K562 (cell line): ENCODE measurements around the gene PDZD2. TPM values are rescaled to one million over a fixed set of nuclear protein-coding genes. Genes with fewer than 3 reads are reported as not detected.

Experiments used
- ATAC-seq: fragments of 200-7000 bp; cut with Tn5 transposase; 3 replicates; pipeline ENCODE4 v1.9.1; 2020; ENCODE audit warnings: moderate library complexity
- BruUV-seq: library from RNA; stranded (reverse); fragments of 400-500 nt; replicated peaks from 2 replicates; lab custom pipeline; 2021; lab: Mats Ljungman, UMichigan
- CTCF ChIA-PET: fragments of 300-600 bp; formaldehyde crosslinking; extraction: SDS; loops from one replicate; lab custom pipeline; 2021; ENCODE audit warnings: low intra/inter-chr PET ratio; lab: Yijun Ruan, JAX
- POLR2A ChIA-PET: fragments of 300-600, 350-650 bp; sonication (Branson Sonifier 250); formaldehyde crosslinking; extraction: SDS; loops from one replicate; lab custom pipeline; 2021; ENCODE audit warnings: antibody characterized with exemption, inconsistent platforms; lab: Yijun Ruan, JAX
- DNase-seq, 4 experiments: peaks; one replicate each; pipeline versions ENCODE4 v3.0.0 to v3.0.0-alpha.2; 2011 to 2018; ENCODE audit warnings: low spot score in 3 of 4, mixed read lengths in 3 of 4; ENCODE audit errors: extremely low read depth in 1 of 4
- FAIRE-seq: peaks from 2 replicates; lab custom pipeline; 2011; peaks lifted over from hg19 to GRCh38; lab: Jason Lieb, UNC
- H2AFZ ChIP-seq: 2 replicates; pipeline ENCODE4 v1.6.0; 2011; ENCODE audit warnings: low read depth, low read length, control low read depth, inconsistent platforms
- H3K27ac ChIP-seq: fragments of 200-600 bp; 3 replicates; pipeline ENCODE4 v1.8.0; 2011; ENCODE audit warnings: low read depth, mild to moderate bottlenecking, control low read depth, inconsistent platforms, low read length, moderate library complexity, mixed read lengths; ENCODE audit errors: extremely low read depth
- H3K27me3 ChIP-seq, 2 experiments: fragments of 300-600 bp in 1 of 2; 2 replicates in 1 of 2; 3 replicates in 1 of 2; pipeline versions ENCODE4 v1.6.0 to v1.8.0; 2011; ENCODE audit warnings: inconsistent platforms in 2 of 2, low read length in 2 of 2, mild to moderate bottlenecking in 1 of 2, mixed read lengths in 1 of 2, moderate library complexity in 1 of 2; ENCODE audit not compliant: control insufficient read depth in 2 of 2, insufficient read depth in 2 of 2
- H3K36me3 ChIP-seq: fragments of 300-600 bp; 3 replicates; pipeline ENCODE4 v1.8.0; 2011; ENCODE audit warnings: mild to moderate bottlenecking, low read length, inconsistent platforms; ENCODE audit not compliant: control insufficient read depth, insufficient read depth
- H3K4me1 ChIP-seq, 2 experiments: fragments of 200-600 bp in 1 of 2; replicated peaks in 1 of 2; 2 replicates in 1 of 2; 3 replicates in 1 of 2; pipeline versions ENCODE4 v1.5.1 to v1.8.0; 2011; ENCODE audit warnings: inconsistent platforms in 2 of 2, low read length in 2 of 2, mild to moderate bottlenecking in 1 of 2, mixed read lengths in 1 of 2, moderate library complexity in 1 of 2; ENCODE audit not compliant: control insufficient read depth in 2 of 2, insufficient read depth in 2 of 2
- H3K4me2 ChIP-seq: 2 replicates; pipeline ENCODE4 v1.6.1; 2011; ENCODE audit warnings: low read length, control low read depth, inconsistent platforms, mixed read lengths; ENCODE audit not compliant: insufficient read depth
- H3K4me3 ChIP-seq: fragments of 200-600 bp; sonication (generic), shearing (Covaris generic); 2 replicates; pipeline ENCODE4 v1.5.1; 2016; ENCODE audit warnings: control low read depth, inconsistent platforms
- H3K79me2 ChIP-seq: fragments of 200-600 bp; 3 replicates; pipeline ENCODE4 v1.8.0; 2011; ENCODE audit warnings: low read length, inconsistent platforms; ENCODE audit not compliant: control insufficient read depth, insufficient read depth
- H3K9ac ChIP-seq, 2 experiments: 2 replicates each; pipeline versions ENCODE4 v1.6.0 to v1.6.1; 2011; ENCODE audit warnings: low read depth in 2 of 2, low read length in 2 of 2, control low read depth in 1 of 2, inconsistent platforms in 1 of 2, mild to moderate bottlenecking in 1 of 2, mixed read lengths in 1 of 2; ENCODE audit not compliant: insufficient read depth in 1 of 2
- H3K9me1 ChIP-seq: one replicate; pipeline ENCODE4 v1.6.0; 2011; ENCODE audit warnings: inconsistent platforms, mild to moderate bottlenecking, low read length, moderate library complexity; ENCODE audit not compliant: control insufficient read depth, insufficient read depth
- H3K9me3 ChIP-seq: replicated peaks from 2 replicates; pipeline ENCODE4 v1.5.1; 2011; ENCODE audit warnings: low read depth, low read length, inconsistent platforms; ENCODE audit not compliant: control insufficient read depth, insufficient read depth
- H4K20me1 ChIP-seq: replicated peaks from 2 replicates; pipeline ENCODE4 v1.6.1; 2011; ENCODE audit warnings: low read length, inconsistent platforms, mixed read lengths; ENCODE audit not compliant: control insufficient read depth, insufficient read depth
- CTCF ChIP-seq, 3 experiments: IDR thresholded peaks in 2 of 3; conservative IDR thresholded peaks in 1 of 3; 2 replicates each; pipeline ENCODE4 v1.5.1; 2011 to 2012; ENCODE audit warnings: low read length in 3 of 3, mild to moderate bottlenecking in 3 of 3, control low read depth in 2 of 3, improper control_type of control experiment in 1 of 3, inconsistent platforms in 1 of 3, low read depth in 1 of 3, mixed read lengths in 1 of 3, moderate library complexity in 1 of 3; ENCODE audit not compliant: insufficient read depth in 2 of 3
- E2F1 ChIP-seq: sonication (generic); formaldehyde crosslinking; IDR thresholded peaks from 2 replicates; pipeline ENCODE4 v1.8.1; 2023; ENCODE audit warnings: mild to moderate bottlenecking, missing genetic modification reagents, moderate library complexity
- WGBS: fragments of 100-300 bp; shearing (Covaris generic); methylation state at CpG from one replicate; pipeline ENCODE4 v1.1.6; 2016; ENCODE audit warnings: low coverage, mixed read lengths; ENCODE audit not compliant: insufficient coverage; ENCODE audit errors: missing lambda C conversion rate; 5-methylcytosine and 5-hydroxymethylcytosine counted together
- in situ Hi-C: fragments of 300-500 bp; cut with MboI; formaldehyde crosslinking; loops from 4 replicates; pipeline ENCODE4 v1.15.0; 2018; ENCODE audit warnings: inconsistent platforms, mixed read lengths
- intact Hi-C: fragments of 100-400 bp; cut with micrococcal nuclease; formaldehyde crosslinking; loops from 2 replicates; pipeline ENCODE4 v1.14.2; 2022
- polyA plus RNA-seq, 8 experiments: library from polyadenylated mRNA; depleted of rRNA in 4 of 8; stranded (reverse) in 5 of 8; unstranded in 3 of 8; fragments of >200 nt; fragmentation: Nextera tagmentation in 2 of 8; fragmentation: Illumina TruSeq in 1 of 8; extraction: Ambion mirVana in 2 of 8; extraction: Trizol in 1 of 8; gene quantifications; 2 replicates each; pipeline versions ENCODE4 v1.2.1 to v1.2.3, GENCODE V29; 2011 to 2014; ENCODE audit warnings: inconsistent platforms in 1 of 8, missing spikeins in 1 of 8
- total RNA-seq, 7 experiments: library from RNA; depleted of rRNA in 6 of 7; stranded (reverse); fragments of >200 nt in 6 of 7; fragmentation: Illumina TruSeq in 2 of 7; extraction: Trizol in 2 of 7; gene quantifications; 2 replicates each; pipeline versions ENCODE4 v1.2.1 to v1.2.3, GENCODE V29; 2011 to 2021; ENCODE audit warnings: low replicate concordance in 1 of 7

Gene PDZD2
- total and polyA plus RNA-seq, 9 of the 15 experiments (the other 6 are each of a cell fraction or from before 2014, with no cell fraction given) = 0.02 to 0.08 (median 0.04) TPM; not detected in 6

- Histone ChIP-seq H3K36me3 (no peaks in the 10 kb centered on the region), H2AFZ (no peak overlapping the region), H3K27ac (no peak overlapping the region), H3K9me1 (no peaks in the 10 kb centered on the region), H4K20me1 (no peaks in the 10 kb centered on the region), H3K79me2 (no peaks in the 10 kb centered on the region), H3K4me2 (no peak overlapping the region), H3K27me3 (peaks cover 13 to 16% of the 10 kb centered on the region in 2 experiments), H3K4me1 (no peaks in the 10 kb centered on the region), H3K9me3 (no peaks in the 10 kb centered on the region), H3K9ac (no peak overlapping the region), H3K4me3 (no peak overlapping the region)
- ATAC-seq (peak; percentile 55; the same call in 2 of the 3 replicates), FAIRE-seq (peak; percentile 6), DNase-seq (no peak)
- ChIA-PET CTCF (interaction anchor here (0.5 kb wide), 1 partner anchor 347 kb away, joined by 5 read pairs; no protein-coding TSS in a partner anchor), POLR2A (no interaction called here)
- TF ChIP-seq E2F1 (CRISPR knock-in tag) (no peak), CTCF (IDR thresholded peaks at IDR 0.05 in 2 of 3, conservative IDR thresholded peaks at IDR 0.05 in 1 of 3; ENCODE audit: insufficient read depth in 2 of 3, low read depth in 1 of 3, low read length in 3 of 3) (peak in 2 of 3 experiments; percentile 23 to 28; a peak in 1 of 6 replicates)
- in situ Hi-C loops (no loop called here), intact Hi-C loops (no loop called here)
- no TSS peak for BruUV-seq
- WGBS = 15% methylated on average over 12 of the region's 12 CpGs
These were observed 418.5 kb downstream of the PDZD2 start for GRCh38 chr5:32057187-32058096.
